ENCODE measurements around the gene HS6ST1. TPM values are rescaled to one million over a fixed set of nuclear protein-coding genes. Genes with fewer than 3 reads are reported as not detected.
A peak's percentile ranks its signal among the peaks of the same experiment; 100 is the strongest.

The HS6ST1 gene
- polyA plus RNA-seq, 1 donor from 2014 or later = 4.3 TPM

DNA sequence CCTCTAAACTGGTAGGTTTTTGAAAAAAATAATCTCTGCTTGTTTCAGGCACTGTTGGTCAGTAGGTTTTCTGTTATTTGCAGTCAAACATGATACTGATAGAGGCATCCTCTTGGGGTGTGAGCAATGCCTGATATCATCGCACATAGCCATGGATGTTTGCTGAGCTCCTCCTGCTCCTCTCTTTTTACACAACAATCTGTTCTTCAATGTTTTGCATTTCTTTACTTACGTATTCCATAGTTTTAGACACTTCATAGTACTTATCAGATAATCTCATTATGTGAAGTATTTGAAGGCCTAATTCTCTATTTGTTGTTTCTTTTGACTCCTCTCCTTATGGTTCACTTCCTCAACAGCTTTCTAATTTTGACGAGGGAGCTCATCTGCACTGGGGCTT lies 23.0 kb upstream of the HS6ST1 start:
- peaks cover 0 to 8% (median 4%) of the 10 kb centered on the region in 3 donors for H3K9me3 Mint-ChIP-seq
- H3K27ac Mint-ChIP-seq = no peak overlapping the region
- H3K36me3 Mint-ChIP-seq = peaks cover 4% of the 10 kb centered on the region
- no peak overlapping the region for H3K4me3 Mint-ChIP-seq
- no peaks in the 10 kb centered on the region for H3K27me3 Mint-ChIP-seq
- H3K4me1 Mint-ChIP-seq = no peaks in the 10 kb centered on the region

DNA sequence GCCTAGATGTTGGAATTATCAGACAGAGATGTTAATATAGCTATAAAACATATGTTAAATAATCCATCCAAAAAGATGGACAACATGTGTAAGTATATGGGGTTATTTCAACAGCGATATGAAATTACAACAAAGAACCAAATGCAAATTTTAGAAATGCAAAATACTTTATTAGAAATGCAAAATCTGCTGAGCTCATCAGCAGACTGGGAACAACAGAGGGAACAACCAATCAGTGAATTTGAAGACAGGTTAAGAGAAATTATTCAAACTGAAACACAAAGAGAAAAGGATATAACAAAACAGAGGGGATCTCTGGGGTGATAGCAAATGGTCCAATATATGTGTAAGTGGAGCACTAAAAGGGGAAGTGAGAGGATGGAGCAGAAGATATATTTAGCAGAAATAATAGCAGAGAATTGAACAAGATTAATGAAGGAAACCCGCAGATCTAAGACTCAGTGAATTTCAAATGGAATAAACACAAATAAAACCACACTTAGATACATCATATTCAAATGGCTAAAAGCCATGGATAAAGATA lies 13.5 kb upstream of the HS6ST1 start:
- Mint-ChIP-seq H3K36me3 (peaks cover 2% of the 10 kb centered on the region), H3K27me3 (peaks cover 5% of the 10 kb centered on the region), H3K27ac (peak overlapping the region in 1 of 3 donors; percentile 78), H3K9me3 (peaks cover 3 to 16% (median 7%) of the 10 kb centered on the region in 3 donors), H3K4me3 (no peak overlapping the region), H3K4me1 (no peaks in the 10 kb centered on the region)

- H3K4me1 Mint-ChIP-seq = no peaks in the 10 kb centered on the region
- H3K27me3 Mint-ChIP-seq = peaks cover 5% of the 10 kb centered on the region
- H3K36me3 Mint-ChIP-seq = peaks cover 2% of the 10 kb centered on the region
- no peak overlapping the region for H3K4me3 Mint-ChIP-seq
- H3K27ac Mint-ChIP-seq = no peak overlapping the region
- H3K9me3 Mint-ChIP-seq = peaks cover 3 to 16% (median 7%) of the 10 kb centered on the region in 3 donors
These were observed 11.9 kb upstream of the HS6ST1 start for GRCh38 chr2:128330583-128330982.

DNA sequence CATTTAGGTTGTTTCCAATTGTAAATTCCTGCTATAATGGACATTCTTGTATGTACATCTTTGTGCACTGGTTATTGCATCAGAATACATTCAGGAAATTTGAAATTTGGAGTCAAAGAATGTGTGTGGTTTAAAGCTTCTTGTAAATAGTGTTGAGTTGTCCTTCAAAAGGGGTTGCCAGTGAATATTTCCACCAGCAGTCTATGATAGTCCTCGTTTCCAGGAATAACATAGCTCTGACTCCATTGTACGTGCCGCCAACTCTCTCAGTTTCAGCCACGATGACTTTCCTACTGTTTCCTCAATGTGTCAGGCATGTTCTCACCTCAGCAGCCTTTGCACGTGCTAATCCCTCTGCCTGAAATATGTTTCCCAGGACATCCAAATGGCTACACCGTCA lies 10.9 kb upstream of the HS6ST1 start:
- Mint-ChIP-seq H3K9me3 (peaks cover 3 to 16% (median 7%) of the 10 kb centered on the region in 3 donors), H3K4me3 (no peak overlapping the region), H3K36me3 (peaks cover 2% of the 10 kb centered on the region), H3K27ac (no peak overlapping the region), H3K27me3 (peaks cover 5% of the 10 kb centered on the region), H3K4me1 (no peaks in the 10 kb centered on the region)

- Mint-ChIP-seq H3K27ac (no peak overlapping the region), H3K36me3 (peaks cover 2% of the 10 kb centered on the region), H3K4me1 (peaks cover 0 to 2% (median 1%) of the 10 kb centered on the region in 3 donors), H3K4me3 (peak overlapping the region in 1 of 4 donors; percentile 63), H3K9me3 (peaks cover 1 to 11% (median 7%) of the 10 kb centered on the region in 3 donors), H3K27me3 (peaks cover 3% of the 10 kb centered on the region)
These were observed 8.7 kb upstream of the HS6ST1 start for GRCh38 chr2:128327180-128327964.

DNA sequence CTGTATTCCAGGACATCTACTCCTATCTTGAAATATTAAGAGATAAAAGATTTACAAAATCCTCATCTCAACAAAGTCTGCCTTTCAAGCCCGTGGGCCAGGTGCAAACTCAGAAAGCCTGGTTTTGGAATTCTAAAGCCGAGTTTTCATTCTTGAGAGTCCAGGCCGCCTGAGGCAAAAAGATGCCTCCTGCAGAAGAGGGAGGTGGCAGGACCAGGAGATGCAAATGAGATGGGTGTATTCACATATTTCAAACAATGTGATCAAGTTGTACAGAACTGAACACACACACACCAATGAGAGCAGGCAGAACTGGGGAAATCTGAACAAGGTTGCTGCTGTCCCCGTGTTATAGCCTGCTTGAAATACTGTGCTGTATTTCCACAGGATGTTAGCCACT lies 7.7 kb upstream of the HS6ST1 start:
- H3K27ac Mint-ChIP-seq = no peak overlapping the region
- no peaks in the 10 kb centered on the region for H3K36me3 Mint-ChIP-seq
- H3K4me1 Mint-ChIP-seq = peaks cover 4 to 5% (median 5%) of the 10 kb centered on the region in 3 donors
- peaks cover 3% of the 10 kb centered on the region for H3K27me3 Mint-ChIP-seq
- peaks cover 0 to under 1% (median under 1%) of the 10 kb centered on the region in 3 donors for H3K9me3 Mint-ChIP-seq
- peak overlapping the region in 1 of 4 donors; percentile 61 for H3K4me3 Mint-ChIP-seq

GRCh38 chr2:128325611-128326181 lies 7.0 kb upstream of the HS6ST1 start:
- peaks cover 3% of the 10 kb centered on the region for H3K27me3 Mint-ChIP-seq
- H3K4me1 Mint-ChIP-seq = peaks cover 7 to 9% (median 7%) of the 10 kb centered on the region in 3 donors
- no peaks in the 10 kb centered on the region for H3K36me3 Mint-ChIP-seq
- H3K4me3 Mint-ChIP-seq = peak overlapping the region in 1 of 4 donors; percentile 61
- H3K9me3 Mint-ChIP-seq = no peaks in the 10 kb centered on the region
- H3K27ac Mint-ChIP-seq = no peak overlapping the region

DNA sequence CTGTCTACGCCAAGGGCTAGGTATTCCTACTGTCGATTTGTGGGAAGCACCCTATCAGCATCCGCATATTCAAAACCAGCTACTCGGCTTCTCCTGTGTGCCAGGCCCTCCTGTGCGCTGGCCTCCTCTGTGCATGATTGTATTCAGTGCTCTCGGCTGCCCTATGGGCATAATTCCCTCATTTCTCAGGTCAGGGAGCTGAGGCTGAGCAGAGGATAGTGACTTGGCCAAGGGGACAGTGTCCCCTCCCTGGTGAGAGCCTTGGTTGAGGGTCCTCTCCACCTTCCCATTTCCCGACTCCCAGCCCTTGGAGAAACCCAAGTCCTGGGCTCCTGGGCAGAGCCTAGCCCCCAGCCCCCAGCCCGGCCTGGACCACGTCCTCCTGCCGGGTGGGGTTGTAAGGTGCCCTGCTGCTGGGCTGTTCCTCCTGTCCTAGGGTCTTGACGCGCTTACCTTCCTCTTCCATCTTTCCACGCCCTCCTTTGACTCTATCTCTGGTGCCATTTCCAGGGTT lies 6.3 kb upstream of the HS6ST1 start:
- peak overlapping the region in 2 of 4 donors; percentile 42 to 61 for H3K4me3 Mint-ChIP-seq

DNA sequence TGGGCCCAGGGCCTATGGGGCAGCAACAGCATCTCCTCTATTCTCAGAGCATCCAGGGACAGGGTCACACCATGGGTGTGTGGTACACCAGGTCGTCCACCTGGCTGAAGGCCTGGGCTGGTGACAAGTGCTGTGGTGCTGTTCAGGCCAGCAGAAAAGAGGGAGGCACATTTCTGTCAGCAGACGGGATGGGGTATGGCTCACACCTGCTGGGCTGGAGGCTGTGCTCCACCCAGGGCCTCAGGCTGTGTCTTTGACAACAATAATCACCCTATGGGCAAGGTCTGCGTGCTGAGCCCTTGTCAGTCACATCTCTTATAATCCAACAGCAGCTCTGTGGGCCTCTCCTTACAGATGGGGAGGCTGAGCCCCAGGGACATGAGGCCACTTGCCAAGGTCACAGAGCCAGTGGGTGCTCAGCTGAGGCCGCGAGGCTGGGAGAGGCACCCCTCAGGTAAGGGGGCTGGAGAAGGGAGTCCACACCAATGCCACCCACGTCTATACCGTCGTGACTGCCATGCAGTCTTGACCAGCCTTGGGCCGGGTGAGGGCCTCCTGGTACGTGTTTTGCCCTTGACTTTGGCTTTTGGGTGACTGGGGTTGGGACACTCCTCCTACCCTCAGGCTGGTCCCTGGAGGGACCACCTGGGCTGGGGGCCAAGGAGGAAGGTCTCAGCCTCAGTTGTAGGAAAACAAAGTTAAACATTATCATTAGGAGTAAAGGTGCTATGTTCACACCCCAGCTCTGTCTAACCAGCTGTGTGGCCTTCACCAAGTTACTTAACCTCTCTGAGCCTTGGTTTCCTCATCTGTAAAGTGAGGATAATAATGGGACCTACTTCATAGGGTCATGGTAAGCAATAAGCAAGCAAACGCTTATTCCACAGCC lies 5.6 kb upstream of the HS6ST1 start:
- Mint-ChIP-seq H3K36me3 (no peaks in the 10 kb centered on the region), H3K9me3 (no peaks in the 10 kb centered on the region), H3K4me1 (peaks cover 7 to 13% (median 7%) of the 10 kb centered on the region in 3 donors), H3K27ac (peak overlapping the region in 1 of 3 donors; percentile 87), H3K4me3 (peak overlapping the region in 3 of 4 donors; percentile 50 to 88 (median 61)), H3K27me3 (no peaks in the 10 kb centered on the region)

More for the DNA sequence above, 6.3 kb upstream of the HS6ST1 start:
- peaks cover 7 to 13% (median 7%) of the 10 kb centered on the region in 3 donors for H3K4me1 Mint-ChIP-seq
- H3K27me3 Mint-ChIP-seq = peaks cover 2% of the 10 kb centered on the region
- no peaks in the 10 kb centered on the region for H3K36me3 Mint-ChIP-seq
- H3K27ac Mint-ChIP-seq = no peak overlapping the region
- H3K9me3 Mint-ChIP-seq = no peaks in the 10 kb centered on the region

DNA sequence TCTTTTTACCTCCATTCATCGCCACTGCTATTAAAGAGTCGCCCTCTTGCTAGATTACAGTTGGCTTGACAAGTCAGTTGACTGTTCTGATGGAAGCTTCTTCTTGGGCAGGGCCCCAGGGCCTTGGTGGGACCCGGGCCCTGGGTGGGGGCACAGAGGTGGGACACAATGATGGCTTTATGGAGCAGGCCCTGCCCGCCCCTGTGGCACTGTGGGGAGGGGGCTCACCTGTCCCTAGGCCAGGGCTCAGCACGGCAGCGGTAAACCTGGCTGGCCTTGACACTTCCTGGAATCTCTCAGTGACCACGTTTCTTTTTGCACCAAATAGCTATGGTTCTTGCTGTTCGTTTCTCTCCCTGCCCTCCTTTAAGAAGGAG lies 4.9 kb upstream of the HS6ST1 start:
- peaks cover 7 to 13% (median 7%) of the 10 kb centered on the region in 3 donors for H3K4me1 Mint-ChIP-seq
- H3K9me3 Mint-ChIP-seq = no peaks in the 10 kb centered on the region
- H3K4me3 Mint-ChIP-seq = peak overlapping the region; percentile 60 to 89 (median 74)
- no peaks in the 10 kb centered on the region for H3K27me3 Mint-ChIP-seq
- H3K36me3 Mint-ChIP-seq = no peaks in the 10 kb centered on the region
- peak overlapping the region in 1 of 3 donors; percentile 87 for H3K27ac Mint-ChIP-seq

- peak overlapping the region; percentile 61 to 89 (median 87) for H3K4me3 Mint-ChIP-seq
- H3K36me3 Mint-ChIP-seq = no peaks in the 10 kb centered on the region
- peaks cover 7 to 13% (median 7%) of the 10 kb centered on the region in 3 donors for H3K4me1 Mint-ChIP-seq
- no peaks in the 10 kb centered on the region for H3K9me3 Mint-ChIP-seq
- no peaks in the 10 kb centered on the region for H3K27me3 Mint-ChIP-seq
- peak overlapping the region in 2 of 3 donors; percentile 83 to 87 for H3K27ac Mint-ChIP-seq
These were observed 4.3 kb upstream of the HS6ST1 start for GRCh38 chr2:128322715-128323554.

DNA sequence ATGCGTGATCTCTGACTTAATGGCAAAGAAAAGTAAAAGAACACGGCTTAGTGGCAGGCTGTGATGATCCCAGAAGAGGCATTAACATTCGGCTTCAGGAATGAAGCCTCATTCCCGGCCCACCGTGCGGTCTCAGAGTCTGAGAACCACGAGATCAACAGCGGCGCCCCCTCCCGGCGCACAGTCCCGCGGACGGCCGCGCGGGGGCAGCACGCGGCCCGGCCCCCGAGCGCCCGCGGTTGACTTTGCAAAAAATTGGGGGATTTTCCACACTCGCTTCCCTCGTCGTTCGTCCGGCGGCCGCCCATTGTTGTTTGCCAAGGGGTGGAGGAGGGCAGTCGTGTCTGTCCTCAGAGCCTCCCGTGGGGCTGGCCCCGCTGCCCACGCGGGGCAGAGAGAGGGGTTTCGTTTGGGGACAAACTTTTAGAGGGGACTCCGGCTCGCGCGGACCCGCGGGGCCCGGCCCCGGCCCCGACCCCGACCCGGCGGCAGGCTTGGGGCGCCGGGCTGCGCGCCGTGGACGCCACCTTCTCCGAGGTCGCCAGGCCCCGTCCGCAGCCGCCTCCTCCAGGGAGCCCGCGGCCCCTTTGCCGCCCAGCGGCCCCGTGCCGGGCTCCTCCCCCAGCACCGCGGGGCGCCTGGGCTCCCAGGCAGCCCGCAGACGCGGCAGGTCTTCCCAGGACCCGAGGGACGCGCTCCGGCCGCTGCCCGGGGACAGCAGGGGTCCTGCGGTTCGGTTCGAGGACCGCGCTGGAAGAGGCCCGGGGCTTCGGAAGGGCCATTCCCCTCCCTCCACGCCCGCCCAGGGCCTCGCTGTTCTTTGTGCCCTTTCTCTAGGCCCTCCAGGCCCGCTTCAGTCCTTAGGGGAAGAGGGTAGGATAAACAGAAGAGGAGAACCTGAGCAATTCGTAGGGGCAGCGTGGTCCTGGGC lies 3.4 kb upstream of the HS6ST1 start:
- Mint-ChIP-seq H3K27ac (peak overlapping the region in 2 of 3 donors; percentile 50 to 90), H3K27me3 (no peaks in the 10 kb centered on the region), H3K36me3 (no peaks in the 10 kb centered on the region), H3K9me3 (no peaks in the 10 kb centered on the region), H3K4me3 (peak overlapping the region; percentile 70 to 91 (median 80)), H3K4me1 (peaks cover 7 to 13% (median 9%) of the 10 kb centered on the region in 3 donors)
